ENCODE data around the gene RABGAP1L.

The RABGAP1L gene

DNA sequence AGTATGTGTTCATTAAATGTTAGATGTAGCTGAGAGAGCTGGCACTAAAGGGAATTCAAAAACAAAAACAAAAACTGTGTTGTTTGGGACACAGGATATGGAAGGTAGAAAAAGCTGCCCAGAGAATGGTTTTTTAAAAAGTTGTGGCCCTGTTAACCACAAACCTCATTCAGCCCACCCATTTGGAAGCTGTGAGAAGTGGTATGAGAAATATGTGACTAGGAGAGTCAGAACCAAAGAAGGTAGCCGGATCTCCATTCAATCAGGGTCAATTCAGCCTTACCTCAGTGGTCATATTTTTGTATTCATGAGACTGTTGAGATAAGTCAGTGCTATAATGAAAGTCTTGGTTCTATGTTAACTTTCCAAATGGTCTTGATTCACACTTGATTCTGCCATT lies 810.7 kb downstream of the RABGAP1L start:
- Histone ChIP-seq H3K4me1 (ENCODE audit: control insufficient read depth, insufficient read depth, low read length) (peaks cover under 1% of the 10 kb centered on the region; the same call in 1 of the 2 replicates), H3K27ac (ENCODE audit: extremely low read depth, low read depth, low read length) (no peak overlapping the region), H3K9me3 (ENCODE audit: control insufficient read depth, insufficient read depth, low read depth, low read length) (no peaks in the 10 kb centered on the region), H3K4me3 (ENCODE audit: low read depth, low read length) (no peak overlapping the region), H3K36me3 (ENCODE audit: control insufficient read depth in 2 of 2, insufficient read depth in 1 of 2, low read length in 2 of 2) (no peaks in the 10 kb centered on the region)
- POLR2A ChIA-PET: no interaction called here
- CTCF ChIA-PET: interaction anchor here (0.5 to 1.2 kb wide), 3 partner anchors 14 to 404 kb away, joined by 3 read pairs; no protein-coding TSS in a partner anchor
- TF ChIP-seq ZBTB44 (tag by site-specific recombination; IDR thresholded peaks at IDR 0.05): no peak
- TF ChIP-seq SCRT1 (tag by site-specific recombination; IDR thresholded peaks at IDR 0.05; ENCODE audit: borderline replicate concordance): no peak
- TF ChIP-seq ZFP41 (tag by site-specific recombination; IDR thresholded peaks at IDR 0.05; ENCODE audit: borderline replicate concordance): no peak
- TF ChIP-seq, protein P1, sequence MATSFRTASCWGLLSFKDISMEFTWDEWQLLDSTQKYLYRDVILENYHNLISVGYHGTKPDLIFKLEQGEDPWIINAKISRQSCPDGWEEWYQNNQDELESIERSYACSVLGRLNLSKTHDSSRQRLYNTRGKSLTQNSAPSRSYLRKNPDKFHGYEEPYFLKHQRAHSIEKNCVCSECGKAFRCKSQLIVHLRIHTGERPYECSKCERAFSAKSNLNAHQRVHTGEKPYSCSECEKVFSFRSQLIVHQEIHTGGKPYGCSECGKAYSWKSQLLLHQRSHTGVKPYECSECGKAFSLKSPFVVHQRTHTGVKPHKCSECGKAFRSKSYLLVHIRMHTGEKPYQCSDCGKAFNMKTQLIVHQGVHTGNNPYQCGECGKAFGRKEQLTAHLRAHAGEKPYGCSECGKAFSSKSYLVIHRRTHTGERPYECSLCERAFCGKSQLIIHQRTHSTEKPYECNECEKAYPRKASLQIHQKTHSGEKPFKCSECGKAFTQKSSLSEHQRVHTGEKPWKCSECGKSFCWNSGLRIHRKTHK (tag by site-specific recombination; IDR thresholded peaks at IDR 0.05): no peak
- TF ChIP-seq, protein P2, sequence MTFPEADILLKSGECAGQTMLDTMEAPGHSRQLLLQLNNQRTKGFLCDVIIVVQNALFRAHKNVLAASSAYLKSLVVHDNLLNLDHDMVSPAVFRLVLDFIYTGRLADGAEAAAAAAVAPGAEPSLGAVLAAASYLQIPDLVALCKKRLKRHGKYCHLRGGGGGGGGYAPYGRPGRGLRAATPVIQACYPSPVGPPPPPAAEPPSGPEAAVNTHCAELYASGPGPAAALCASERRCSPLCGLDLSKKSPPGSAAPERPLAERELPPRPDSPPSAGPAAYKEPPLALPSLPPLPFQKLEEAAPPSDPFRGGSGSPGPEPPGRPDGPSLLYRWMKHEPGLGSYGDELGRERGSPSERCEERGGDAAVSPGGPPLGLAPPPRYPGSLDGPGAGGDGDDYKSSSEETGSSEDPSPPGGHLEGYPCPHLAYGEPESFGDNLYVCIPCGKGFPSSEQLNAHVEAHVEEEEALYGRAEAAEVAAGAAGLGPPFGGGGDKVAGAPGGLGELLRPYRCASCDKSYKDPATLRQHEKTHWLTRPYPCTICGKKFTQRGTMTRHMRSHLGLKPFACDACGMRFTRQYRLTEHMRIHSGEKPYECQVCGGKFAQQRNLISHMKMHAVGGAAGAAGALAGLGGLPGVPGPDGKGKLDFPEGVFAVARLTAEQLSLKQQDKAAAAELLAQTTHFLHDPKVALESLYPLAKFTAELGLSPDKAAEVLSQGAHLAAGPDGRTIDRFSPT (tag by site-specific recombination; IDR thresholded peaks at IDR 0.05): no peak
- no peak for TF ChIP-seq ZNF292 (tag by site-specific recombination; IDR thresholded peaks at IDR 0.05; ENCODE audit: borderline replicate concordance, low read depth)
- TF ChIP-seq ZNF114 (tag by site-specific recombination; IDR thresholded peaks at IDR 0.05): no peak
- TF ChIP-seq ZNF280D (tag by site-specific recombination; IDR thresholded peaks at IDR 0.05): no peak
- no peak for TF ChIP-seq ELK4 (IDR thresholded peaks at IDR 0.05; ENCODE audit: borderline replicate concordance, low read depth, low read length)
- no peak for TF ChIP-seq ZBTB21 (tag by site-specific recombination; IDR thresholded peaks at IDR 0.05)
- TF ChIP-seq, protein P3, sequence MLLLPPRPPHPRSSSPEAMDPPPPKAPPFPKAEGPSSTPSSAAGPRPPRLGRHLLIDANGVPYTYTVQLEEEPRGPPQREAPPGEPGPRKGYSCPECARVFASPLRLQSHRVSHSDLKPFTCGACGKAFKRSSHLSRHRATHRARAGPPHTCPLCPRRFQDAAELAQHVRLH (tag by site-specific recombination; IDR thresholded peaks at IDR 0.05): no peak
- no peak for TF ChIP-seq ZNF214 (tag by site-specific recombination; IDR thresholded peaks at IDR 0.05; ENCODE audit: borderline replicate concordance)
- no peak for TF ChIP-seq ZNF362 (tag by site-specific recombination; IDR thresholded peaks at IDR 0.05)
- TF ChIP-seq, protein P4, sequence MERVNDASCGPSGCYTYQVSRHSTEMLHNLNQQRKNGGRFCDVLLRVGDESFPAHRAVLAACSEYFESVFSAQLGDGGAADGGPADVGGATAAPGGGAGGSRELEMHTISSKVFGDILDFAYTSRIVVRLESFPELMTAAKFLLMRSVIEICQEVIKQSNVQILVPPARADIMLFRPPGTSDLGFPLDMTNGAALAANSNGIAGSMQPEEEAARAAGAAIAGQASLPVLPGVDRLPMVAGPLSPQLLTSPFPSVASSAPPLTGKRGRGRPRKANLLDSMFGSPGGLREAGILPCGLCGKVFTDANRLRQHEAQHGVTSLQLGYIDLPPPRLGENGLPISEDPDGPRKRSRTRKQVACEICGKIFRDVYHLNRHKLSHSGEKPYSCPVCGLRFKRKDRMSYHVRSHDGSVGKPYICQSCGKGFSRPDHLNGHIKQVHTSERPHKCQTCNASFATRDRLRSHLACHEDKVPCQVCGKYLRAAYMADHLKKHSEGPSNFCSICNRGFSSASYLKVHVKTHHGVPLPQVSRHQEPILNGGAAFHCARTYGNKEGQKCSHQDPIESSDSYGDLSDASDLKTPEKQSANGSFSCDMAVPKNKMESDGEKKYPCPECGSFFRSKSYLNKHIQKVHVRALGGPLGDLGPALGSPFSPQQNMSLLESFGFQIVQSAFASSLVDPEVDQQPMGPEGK (tag by site-specific recombination; IDR thresholded peaks at IDR 0.05): no peak
- no peak for TF ChIP-seq YY2 (tag by site-specific recombination; IDR thresholded peaks at IDR 0.05)

Data from HEK293 (cell line).